Gastrocnemius medialis (tissue), 4 donors: ENCODE results near the gene SIL1.
"Not testable (repeated sequence)": the region's sequence is repeated elsewhere in the genome, so short reads cannot be mapped to it uniquely, and the experiment has no call there.

Experiments used
- CTCF ChIP-seq, 5 experiments: fragments of 450-650 bp in 3 of 5; fragments of 200-600 bp in 2 of 5; sonication (generic) in 2 of 5; IDR thresholded peaks in 4 of 5; conservative IDR thresholded peaks in 1 of 5; 1 replicate in 4 of 5; 2 replicates in 1 of 5; pipeline ENCODE4 v1.5.1; 2016 to 2019; ENCODE audit warnings: antibody characterized with exemption in 5 of 5, mild to moderate bottlenecking in 3 of 5, moderate library complexity in 3 of 5
- POLR2A ChIP-seq, 2 donors: fragments of 450-650 bp; IDR thresholded peaks; one replicate each; pipeline ENCODE4 v1.6.1; 2017; ENCODE audit warnings: antibody characterized with exemption in 2 of 2, mild to moderate bottlenecking in 2 of 2, moderate library complexity in 2 of 2

- TF ChIP-seq CTCF (IDR thresholded peaks at IDR 0.05 in 4 of 5, conservative IDR thresholded peaks at IDR 0.05 in 1 of 5); POLR2A (IDR thresholded peaks at IDR 0.05): not testable (repeated sequence)
Measured at GRCh38 chr5:139011156-139011555, 187.0 kb downstream of the SIL1 start.
